Neuronal stem cell (in vitro differentiated cells): Measurements from ENCODE around the gene PLEKHA8. TPM values are rescaled to one million over a fixed set of nuclear protein-coding genes. Genes with fewer than 3 reads are reported as not detected.

Source experiments
- DNase-seq: peaks from one replicate; pipeline ENCODE4 v3.0.0-alpha.2; 2013; ENCODE audit warnings: low spot score
- H2AFZ ChIP-seq: one replicate; pipeline ENCODE4 v1.6.1; 2013; ENCODE audit warnings: mild to moderate bottlenecking, low read length, inconsistent platforms
- H2AK5ac ChIP-seq: 2 replicates; pipeline ENCODE4 v1.6.1; 2013; ENCODE audit warnings: low read depth, mild to moderate bottlenecking, inconsistent platforms, low read length, moderate library complexity, mixed read lengths
- H2BK120ac ChIP-seq: 2 replicates; pipeline ENCODE4 v1.6.1; 2013; ENCODE audit warnings: low read depth, mild to moderate bottlenecking, inconsistent platforms, low read length, moderate library complexity, mixed read lengths
- H2BK12ac ChIP-seq: one replicate; pipeline ENCODE4 v1.6.1; 2013; ENCODE audit warnings: low read length, inconsistent platforms
- H2BK15ac ChIP-seq: 2 replicates; pipeline ENCODE4 v1.6.1; 2013; ENCODE audit warnings: mild to moderate bottlenecking, low read length, inconsistent platforms, mixed read lengths
- H2BK5ac ChIP-seq: one replicate; pipeline ENCODE4 v1.6.1; 2013; ENCODE audit warnings: inconsistent platforms, mild to moderate bottlenecking, low read length, moderate library complexity
- H3K14ac ChIP-seq: one replicate; pipeline ENCODE4 v1.6.1; 2013; ENCODE audit warnings: low read length, inconsistent platforms
- H3K18ac ChIP-seq: 2 replicates; pipeline ENCODE4 v1.6.1; 2013; ENCODE audit warnings: low read length, inconsistent platforms
- H3K23ac ChIP-seq: 2 replicates; pipeline ENCODE4 v1.6.1; 2013; ENCODE audit warnings: low read depth, mild to moderate bottlenecking, mixed read lengths, low read length, inconsistent platforms; ENCODE audit not compliant: poor library complexity
- H3K27ac ChIP-seq: replicated peaks from 3 replicates; pipeline ENCODE4 v1.5.1; 2013; ENCODE audit warnings: low read length, inconsistent platforms
- H3K27me3 ChIP-seq, 3 experiments: 2 replicates each; pipeline ENCODE4 v1.6.1; 2013; ENCODE audit warnings: low read length in 3 of 3, mild to moderate bottlenecking in 2 of 3, inconsistent platforms in 1 of 3, low read depth in 1 of 3, mixed read lengths in 1 of 3, moderate library complexity in 1 of 3; ENCODE audit not compliant: control insufficient read depth in 3 of 3, insufficient read depth in 3 of 3
- H3K36me3 ChIP-seq, 2 donors: replicated peaks in 1 of 2; 2 replicates each; pipeline ENCODE4 v1.6.1; 2013; ENCODE audit warnings: low read length in 2 of 2; ENCODE audit not compliant: control insufficient read depth in 2 of 2, insufficient read depth in 2 of 2
- H3K4ac ChIP-seq: 2 replicates; pipeline ENCODE4 v1.6.1; 2013; ENCODE audit warnings: inconsistent platforms, mild to moderate bottlenecking, low read length, moderate library complexity
- H3K4me1 ChIP-seq, 2 donors: 1 replicate in 1 of 2; 2 replicates in 1 of 2; pipeline ENCODE4 v1.6.1; 2013; ENCODE audit warnings: low read length in 2 of 2, low read depth in 1 of 2; ENCODE audit not compliant: control insufficient read depth in 2 of 2, insufficient read depth in 1 of 2
- H3K4me2 ChIP-seq: one replicate; pipeline ENCODE4 v1.6.1; 2013; ENCODE audit warnings: mild to moderate bottlenecking, low read length, inconsistent platforms; ENCODE audit not compliant: insufficient read depth, poor library complexity, severe bottlenecking
- H3K4me3 ChIP-seq, 2 donors: 2 replicates each; pipeline ENCODE4 v1.5.1; 2013; ENCODE audit warnings: low read length in 2 of 2, mild to moderate bottlenecking in 2 of 2, inconsistent platforms in 1 of 2, moderate library complexity in 1 of 2
- H3K79me1 ChIP-seq: one replicate; pipeline ENCODE4 v1.6.1; 2013; ENCODE audit warnings: low read depth, mild to moderate bottlenecking, inconsistent platforms, low read length, moderate library complexity
- H3K9ac ChIP-seq: one replicate; pipeline ENCODE4 v1.6.1; 2013; ENCODE audit warnings: mild to moderate bottlenecking, low read depth, low read length, inconsistent platforms; ENCODE audit not compliant: poor library complexity
- H3K9me3 ChIP-seq, 2 donors: replicated peaks in 1 of 2; 2 replicates each; pipeline versions ENCODE3 to v1.6.1; 2013; ENCODE audit warnings: low read length in 2 of 2, mild to moderate bottlenecking in 2 of 2, inconsistent platforms in 1 of 2, low read depth in 1 of 2, mixed read lengths in 1 of 2, moderate library complexity in 1 of 2; ENCODE audit not compliant: control insufficient read depth in 2 of 2, insufficient read depth in 1 of 2
- H4K8ac ChIP-seq: one replicate; pipeline ENCODE4 v1.6.1; 2013; ENCODE audit warnings: low read depth, mild to moderate bottlenecking, inconsistent platforms, low read length, moderate library complexity
- H4K91ac ChIP-seq: one replicate; pipeline ENCODE4 v1.6.1; 2013; ENCODE audit warnings: low read length, low read depth, mild to moderate bottlenecking, inconsistent platforms; ENCODE audit not compliant: poor library complexity
- WGBS, 2 donors: extraction: QIAGEN DNeasy Blood & Tissue Kit; methylation state at CpG; one replicate each; pipeline ENCODE4 v1.1.7; 2013; ENCODE audit warnings: missing lambda C conversion rate in 2 of 2, mixed read lengths in 1 of 2; ENCODE audit not compliant: insufficient read length in 2 of 2, insufficient replicate concordance in 1 of 2; ENCODE audit errors: extremely low coverage in 2 of 2; 5-methylcytosine and 5-hydroxymethylcytosine counted together
- polyA plus RNA-seq, 2 experiments: library from polyadenylated mRNA; stranded (reverse); fragments of 200-250 nt; gene quantifications; one replicate each; pipeline ENCODE4 v1.2.3, GENCODE V29; 2013

The PLEKHA8 gene
- 31.2 TPM for polyA plus RNA-seq (2013, experiment 1 of 2)
- 31.6 TPM for polyA plus RNA-seq (2013, experiment 2 of 2)

GRCh38 chr7:30028216-30028748 is at the start of gene PLEKHA8:
Gene PLEKHA8, plus strand, starts transcription at chr7:30028412. Its CDS starts 351 bp downstream, at chr7:30028763.
- Histone ChIP-seq H3K36me3 (peaks cover 0 to 8% of the 10 kb centered on the region in 2 donors), H2BK15ac (peak within 1 kb of the TSS; percentile 72), H3K4me3 (peak within 1 kb of the TSS; percentile 71 to 86), H2BK5ac (peak within 1 kb of the TSS; percentile 78), H2AFZ (peak within 1 kb of the TSS; percentile 92), H3K79me1 (peaks cover 9% of the 10 kb centered on the region), H3K27me3 (no peaks in the 10 kb centered on the region), H3K4me1 (peaks cover 11 to 13% of the 10 kb centered on the region in 2 donors), H3K4me2 (peak within 1 kb of the TSS; percentile 85), H2BK120ac (no peak within 1 kb of the TSS), H3K14ac (peak within 1 kb of the TSS; percentile 65), H2BK12ac (no peak within 1 kb of the TSS), H3K9ac (peak within 1 kb of the TSS; percentile 94), H3K4ac (no peak within 1 kb of the TSS), H3K18ac (peak within 1 kb of the TSS; percentile 95), H3K27ac (peak within 1 kb of the TSS; percentile 86), H4K8ac (no peak within 1 kb of the TSS), H2AK5ac (no peak within 1 kb of the TSS), H3K23ac (peak within 1 kb of the TSS; percentile 22), H4K91ac (no peak within 1 kb of the TSS), H3K9me3 (no peaks in the 10 kb centered on the region)
- DNase-seq, result peak; percentile 90
- WGBS, 2 donors, result no CpG with 5 or more reads among the region's 70 CpGs

DNA sequence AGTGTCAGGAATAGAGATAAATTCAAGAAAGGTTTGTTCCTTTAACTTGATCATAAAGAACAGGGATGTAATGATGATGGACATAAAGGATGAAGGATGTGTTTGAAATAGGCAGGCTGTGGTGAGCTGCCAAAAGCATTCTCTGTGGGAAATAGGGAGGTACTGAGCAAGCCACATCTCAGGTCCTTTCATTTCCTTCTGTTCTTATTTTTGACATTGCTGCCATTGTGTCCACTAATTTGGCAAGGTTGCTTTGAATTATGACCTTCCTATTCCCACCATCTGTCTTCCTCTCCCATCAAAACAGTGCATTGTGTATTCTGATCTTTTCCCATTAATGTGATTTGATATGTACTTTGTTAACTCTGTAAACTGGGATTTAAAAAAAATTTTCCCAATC is 48.1 kb upstream of the PLEKHA8 start:
- Histone ChIP-seq H3K36me3 (peaks cover 0 to 12% of the 10 kb centered on the region in 2 donors), H2BK120ac (no peak overlapping the region)

GRCh38 chr7:29987083-29987482 is 41.1 kb upstream of the PLEKHA8 start:
- H3K23ac ChIP-seq, result no peak overlapping the region
- peaks cover 5 to 14% of the 10 kb centered on the region in 2 donors for H3K4me1 ChIP-seq
- no peak overlapping the region for H2AK5ac ChIP-seq
- no peak overlapping the region for H3K4me3 ChIP-seq
- H3K27ac ChIP-seq, result no peak overlapping the region
- H3K4me2 ChIP-seq, result no peak overlapping the region
- H3K79me1 ChIP-seq, result peaks cover 6% of the 10 kb centered on the region
- H3K4ac ChIP-seq, result no peak overlapping the region
- no peak overlapping the region for H2BK12ac ChIP-seq
- no peak overlapping the region for H3K9ac ChIP-seq
- no peak overlapping the region for H2BK5ac ChIP-seq
- H2BK15ac ChIP-seq, result no peak overlapping the region
- DNase-seq, result no peak
- H2AFZ ChIP-seq, result no peak overlapping the region
- H3K27me3 ChIP-seq, result no peaks in the 10 kb centered on the region
- peaks cover 0 to 7% of the 10 kb centered on the region in 2 donors for H3K36me3 ChIP-seq
- no peak overlapping the region for H2BK120ac ChIP-seq
- H3K14ac ChIP-seq, result no peak overlapping the region
- WGBS, 2 donors, result no CpG with 5 or more reads among the region's 2 CpGs
- H4K91ac ChIP-seq, result no peak overlapping the region
- peaks cover 2 to 5% of the 10 kb centered on the region in 2 donors for H3K9me3 ChIP-seq
- H4K8ac ChIP-seq, result no peak overlapping the region
- no peak overlapping the region for H3K18ac ChIP-seq

More for the DNA sequence above, 48.1 kb upstream of the PLEKHA8 start:
- Histone ChIP-seq H3K23ac (no peak overlapping the region), H3K4me3 (no peak overlapping the region), H3K27me3 (no peaks in the 10 kb centered on the region), H4K8ac (no peak overlapping the region), H3K4me1 (peaks cover 1 to 32% of the 10 kb centered on the region in 2 donors), H2AK5ac (no peak overlapping the region), H3K27ac (no peak overlapping the region), H4K91ac (no peak overlapping the region), H2AFZ (no peak overlapping the region), H2BK15ac (no peak overlapping the region), H2BK5ac (no peak overlapping the region), H3K9ac (no peak overlapping the region), H3K79me1 (no peaks in the 10 kb centered on the region), H3K18ac (no peak overlapping the region), H3K4me2 (no peak overlapping the region), H3K14ac (no peak overlapping the region), H2BK12ac (no peak overlapping the region), H3K9me3 (peaks cover 0 to 5% of the 10 kb centered on the region in 2 donors), H3K4ac (no peak overlapping the region)
- no peak for DNase-seq

- H2BK15ac ChIP-seq, result no peak overlapping the region
- peak overlapping the region; percentile 94 for H2AFZ ChIP-seq
- peaks cover 6% of the 10 kb centered on the region for H3K79me1 ChIP-seq
- H3K27ac ChIP-seq, result no peak overlapping the region
- peak overlapping the region; percentile 21 for H3K4me2 ChIP-seq
- peak; percentile 31 for DNase-seq
- H3K9me3 ChIP-seq, result peaks cover 4 to 8% of the 10 kb centered on the region in 2 donors
- peaks cover 5 to 14% of the 10 kb centered on the region in 2 donors for H3K4me1 ChIP-seq
- H3K18ac ChIP-seq, result no peak overlapping the region
- no peak overlapping the region for H2BK5ac ChIP-seq
- H2AK5ac ChIP-seq, result no peak overlapping the region
- no peak overlapping the region for H4K8ac ChIP-seq
- no peak overlapping the region for H2BK12ac ChIP-seq
- no peaks in the 10 kb centered on the region for H3K27me3 ChIP-seq
- peaks cover 0 to 6% of the 10 kb centered on the region in 2 donors for H3K36me3 ChIP-seq
- no peak overlapping the region for H3K23ac ChIP-seq
- no peak overlapping the region for H3K9ac ChIP-seq
- no peak overlapping the region for H4K91ac ChIP-seq
- H2BK120ac ChIP-seq, result no peak overlapping the region
- H3K4ac ChIP-seq, result no peak overlapping the region
- WGBS, 2 donors, result no CpG with 5 or more reads among the region's 8 CpGs
- H3K14ac ChIP-seq, result no peak overlapping the region
- H3K4me3 ChIP-seq, result peak overlapping the region in 1 of 2 donors; percentile 99
These were observed 40.3 kb upstream of the PLEKHA8 start for GRCh38 chr7:29987811-29988317.
